WTC11 (cell line): ENCODE data around the gene NCOA1. TPM values are rescaled to one million over a fixed set of nuclear protein-coding genes. Genes with fewer than 3 reads are reported as not detected.

Experiments
- ATAC-seq: fragments of 200-7000 bp; cut with Tn5 transposase; 2 replicates; pipeline ENCODE4 v1.10.0; 2021; ENCODE audit warnings: mild to moderate bottlenecking, moderate library complexity
- CTCF ChIA-PET: fragments of 300-600 bp; sonication (Branson Sonifier 250); formaldehyde crosslinking; loops from one replicate; lab custom pipeline; 2021; ENCODE audit warnings: antibody characterized with exemption; lab: Charles Lee
- POLR2A ChIA-PET: fragments of 350-600 bp; sonication (Branson Sonifier 250); formaldehyde crosslinking; loops from one replicate; lab custom pipeline; 2021; ENCODE audit warnings: antibody characterized with exemption; lab: Charles Lee
- DNase-seq: peaks from one replicate; pipeline ENCODE4 v3.0.0; 2021; ENCODE audit warnings: low spot score
- H3K27ac Mint-ChIP-seq: 2 replicates; pipeline ENCODE4 v1.8.0; 2021; ENCODE audit warnings: mixed read lengths
- H3K27me3 Mint-ChIP-seq: 2 replicates; pipeline ENCODE4 v1.8.0; 2021; ENCODE audit warnings: low read depth, mild to moderate bottlenecking, moderate library complexity, mixed read lengths
- H3K36me3 Mint-ChIP-seq: 2 replicates; pipeline ENCODE4 v1.8.0; 2021; ENCODE audit warnings: mixed read lengths
- H3K4me1 Mint-ChIP-seq: 2 replicates; pipeline ENCODE4 v1.8.0; 2022; ENCODE audit warnings: mixed read lengths
- H3K4me3 Mint-ChIP-seq: 2 replicates; pipeline ENCODE4 v1.8.0; 2021; ENCODE audit warnings: mild to moderate bottlenecking, moderate library complexity, mixed read lengths
- H3K9me3 Mint-ChIP-seq: 2 replicates; pipeline ENCODE4 v1.8.0; 2021; ENCODE audit warnings: mixed read lengths
- E2F4 ChIP-seq: sonication (generic); formaldehyde crosslinking; IDR thresholded peaks from 2 replicates; pipeline ENCODE4 v1.8.1; 2022; ENCODE audit warnings: low read depth, mild to moderate bottlenecking, moderate library complexity, missing genetic modification reagents, borderline replicate concordance
- ETV6 ChIP-seq: sonication (generic); formaldehyde crosslinking; IDR thresholded peaks from 2 replicates; pipeline ENCODE4 v1.8.1; 2022; ENCODE audit warnings: mild to moderate bottlenecking, missing genetic modification reagents
- FOXK1 ChIP-seq: sonication (generic); formaldehyde crosslinking; IDR thresholded peaks from 2 replicates; pipeline ENCODE4 v1.8.0; 2022; ENCODE audit warnings: mild to moderate bottlenecking, moderate library complexity, missing genetic modification reagents
- FOXP1 ChIP-seq: sonication (generic); formaldehyde crosslinking; IDR thresholded peaks from 2 replicates; pipeline ENCODE4 v1.8.0; 2022; ENCODE audit warnings: missing genetic modification reagents, mild to moderate bottlenecking, moderate library complexity, borderline replicate concordance
- NFYB ChIP-seq: sonication (generic); formaldehyde crosslinking; conservative IDR thresholded peaks from 2 replicates; pipeline ENCODE4 v1.8.0; 2022; ENCODE audit warnings: low read depth, missing genetic modification reagents
- NR2C2 ChIP-seq: sonication (generic); formaldehyde crosslinking; IDR thresholded peaks from 2 replicates; pipeline ENCODE4 v1.8.0; 2022; ENCODE audit warnings: mild to moderate bottlenecking, missing genetic modification reagents
- NR3C1 ChIP-seq: sonication (generic); formaldehyde crosslinking; conservative IDR thresholded peaks from 2 replicates; pipeline ENCODE4 v1.8.1; 2023; ENCODE audit warnings: low read depth, mild to moderate bottlenecking, missing genetic modification reagents
- OVOL2 ChIP-seq: fragments of 250-450 bp; sonication (Bioruptor Pico); IDR thresholded peaks from 2 replicates; pipeline ENCODE4 v1.9.0; 2021; ENCODE audit warnings: mild to moderate bottlenecking, borderline replicate concordance
- RORB ChIP-seq: fragments of 250-450 bp; sonication (Bioruptor Pico); IDR thresholded peaks from 2 replicates; pipeline ENCODE4 v1.9.0; 2021; ENCODE audit warnings: mild to moderate bottlenecking
- SMAD3 ChIP-seq: sonication (generic); formaldehyde crosslinking; IDR thresholded peaks from 2 replicates; pipeline ENCODE4 v1.8.0; 2022; ENCODE audit warnings: missing genetic modification reagents, mild to moderate bottlenecking, borderline replicate concordance
- TEAD1 ChIP-seq: sonication (generic); formaldehyde crosslinking; IDR thresholded peaks from 2 replicates; pipeline ENCODE4 v1.8.0; 2022; ENCODE audit warnings: mild to moderate bottlenecking, missing genetic modification reagents
- USF1 ChIP-seq: sonication (generic); formaldehyde crosslinking; IDR thresholded peaks from 2 replicates; pipeline ENCODE4 v1.8.0; 2022; ENCODE audit warnings: mild to moderate bottlenecking, missing genetic modification reagents
- ZNF232 ChIP-seq: sonication (generic); formaldehyde crosslinking; IDR thresholded peaks from 2 replicates; pipeline ENCODE4 v1.8.0; 2022; ENCODE audit warnings: mild to moderate bottlenecking, missing genetic modification reagents
- ZNF423 ChIP-seq: fragments of 250-450 bp; sonication (Bioruptor Pico); IDR thresholded peaks from 2 replicates; pipeline ENCODE4 v2.1.2; 2022; ENCODE audit warnings: mild to moderate bottlenecking, moderate library complexity
- ZNF671 ChIP-seq: fragments of 250-450 bp; sonication (Bioruptor Pico); IDR thresholded peaks from 2 replicates; pipeline ENCODE4 v1.8.0; 2021; ENCODE audit warnings: mild to moderate bottlenecking
- total RNA-seq: library from RNA; stranded (reverse); gene quantifications from 3 replicates; pipeline ENCODE4 v1.2.3, GENCODE V29; 2021
- TF ChIP-seq, protein P1 (sequence below): sonication (generic); formaldehyde crosslinking; IDR thresholded peaks from 2 replicates; pipeline ENCODE4 v1.8.0; 2023; ENCODE audit warnings: missing genetic modification reagents
- TF ChIP-seq, protein P2 (sequence below): sonication (generic); formaldehyde crosslinking; IDR thresholded peaks from 2 replicates; pipeline ENCODE4 v1.8.1; 2023; ENCODE audit warnings: mild to moderate bottlenecking, missing genetic modification reagents, borderline replicate concordance
- TF ChIP-seq, protein P3 (sequence below): sonication (generic); formaldehyde crosslinking; IDR thresholded peaks from 2 replicates; pipeline ENCODE4 v1.8.1; 2022; ENCODE audit warnings: missing genetic modification reagents, borderline replicate concordance
- TF ChIP-seq, protein P4 (sequence below): sonication (generic); formaldehyde crosslinking; IDR thresholded peaks from 2 replicates; pipeline ENCODE4 v1.8.1; 2022; ENCODE audit warnings: mild to moderate bottlenecking, moderate library complexity, missing genetic modification reagents
- TF ChIP-seq, protein P5 (sequence below): sonication (generic); formaldehyde crosslinking; IDR thresholded peaks from 2 replicates; pipeline ENCODE4 v1.8.0; 2023; ENCODE audit warnings: mild to moderate bottlenecking, missing genetic modification reagents

Gene NCOA1
- total RNA-seq, 1 experiment from 2014 or later = 16.9 TPM

DNA sequence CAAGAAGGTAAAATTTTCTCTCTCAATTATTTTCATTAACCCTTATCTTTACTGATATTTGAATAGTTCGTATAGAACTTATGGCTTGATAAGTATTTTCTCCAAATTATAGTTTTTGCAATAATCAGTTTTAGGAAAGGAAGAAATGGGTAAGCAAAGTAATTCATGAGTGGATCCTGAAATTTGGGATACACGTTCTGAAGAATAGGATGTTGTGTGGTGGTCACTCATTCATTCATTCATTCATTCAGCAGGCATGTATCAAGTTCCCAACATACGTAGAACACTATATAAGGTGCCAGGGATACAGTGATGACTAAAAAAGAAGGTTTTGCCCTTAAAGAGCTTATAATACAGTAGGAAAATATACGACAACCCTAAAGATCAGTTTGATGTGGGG is 206.7 kb downstream of the NCOA1 start:
- no peaks in the 10 kb centered on the region for H3K9me3 Mint-ChIP-seq
- POLR2A ChIA-PET = no interaction called here
- peaks cover 3% of the 10 kb centered on the region for H3K4me1 Mint-ChIP-seq

More for the DNA sequence above, 206.7 kb downstream of the NCOA1 start:
- CTCF ChIA-PET = no interaction called here
- TF ChIP-seq, protein P1, sequence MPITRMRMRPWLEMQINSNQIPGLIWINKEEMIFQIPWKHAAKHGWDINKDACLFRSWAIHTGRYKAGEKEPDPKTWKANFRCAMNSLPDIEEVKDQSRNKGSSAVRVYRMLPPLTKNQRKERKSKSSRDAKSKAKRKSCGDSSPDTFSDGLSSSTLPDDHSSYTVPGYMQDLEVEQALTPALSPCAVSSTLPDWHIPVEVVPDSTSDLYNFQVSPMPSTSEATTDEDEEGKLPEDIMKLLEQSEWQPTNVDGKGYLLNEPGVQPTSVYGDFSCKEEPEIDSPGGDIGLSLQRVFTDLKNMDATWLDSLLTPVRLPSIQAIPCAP (CRISPR knock-in tag) = no peak
- TF ChIP-seq NFYB (no peak), ZNF671 (no peak), FOXP1 (CRISPR knock-in tag) (no peak), ZNF232 (CRISPR knock-in tag) (no peak), TEAD1 (no peak), USF1 (CRISPR knock-in tag) (no peak), FOXK1 (no peak), ZNF423 (CRISPR knock-in tag) (no peak), E2F4 (CRISPR knock-in tag) (no peak), NR3C1 (no peak), RORB (CRISPR knock-in tag) (no peak), SMAD3 (no peak), NR2C2 (CRISPR knock-in tag) (no peak), OVOL2 (CRISPR knock-in tag) (no peak), ETV6 (CRISPR knock-in tag) (no peak)
- TF ChIP-seq, protein P2, sequence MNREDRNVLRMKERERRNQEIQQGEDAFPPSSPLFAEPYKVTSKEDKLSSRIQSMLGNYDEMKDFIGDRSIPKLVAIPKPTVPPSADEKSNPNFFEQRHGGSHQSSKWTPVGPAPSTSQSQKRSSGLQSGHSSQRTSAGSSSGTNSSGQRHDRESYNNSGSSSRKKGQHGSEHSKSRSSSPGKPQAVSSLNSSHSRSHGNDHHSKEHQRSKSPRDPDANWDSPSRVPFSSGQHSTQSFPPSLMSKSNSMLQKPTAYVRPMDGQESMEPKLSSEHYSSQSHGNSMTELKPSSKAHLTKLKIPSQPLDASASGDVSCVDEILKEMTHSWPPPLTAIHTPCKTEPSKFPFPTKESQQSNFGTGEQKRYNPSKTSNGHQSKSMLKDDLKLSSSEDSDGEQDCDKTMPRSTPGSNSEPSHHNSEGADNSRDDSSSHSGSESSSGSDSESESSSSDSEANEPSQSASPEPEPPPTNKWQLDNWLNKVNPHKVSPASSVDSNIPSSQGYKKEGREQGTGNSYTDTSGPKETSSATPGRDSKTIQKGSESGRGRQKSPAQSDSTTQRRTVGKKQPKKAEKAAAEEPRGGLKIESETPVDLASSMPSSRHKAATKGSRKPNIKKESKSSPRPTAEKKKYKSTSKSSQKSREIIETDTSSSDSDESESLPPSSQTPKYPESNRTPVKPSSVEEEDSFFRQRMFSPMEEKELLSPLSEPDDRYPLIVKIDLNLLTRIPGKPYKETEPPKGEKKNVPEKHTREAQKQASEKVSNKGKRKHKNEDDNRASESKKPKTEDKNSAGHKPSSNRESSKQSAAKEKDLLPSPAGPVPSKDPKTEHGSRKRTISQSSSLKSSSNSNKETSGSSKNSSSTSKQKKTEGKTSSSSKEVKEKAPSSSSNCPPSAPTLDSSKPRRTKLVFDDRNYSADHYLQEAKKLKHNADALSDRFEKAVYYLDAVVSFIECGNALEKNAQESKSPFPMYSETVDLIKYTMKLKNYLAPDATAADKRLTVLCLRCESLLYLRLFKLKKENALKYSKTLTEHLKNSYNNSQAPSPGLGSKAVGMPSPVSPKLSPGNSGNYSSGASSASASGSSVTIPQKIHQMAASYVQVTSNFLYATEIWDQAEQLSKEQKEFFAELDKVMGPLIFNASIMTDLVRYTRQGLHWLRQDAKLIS (CRISPR knock-in tag) = no peak
- TF ChIP-seq, protein P3, sequence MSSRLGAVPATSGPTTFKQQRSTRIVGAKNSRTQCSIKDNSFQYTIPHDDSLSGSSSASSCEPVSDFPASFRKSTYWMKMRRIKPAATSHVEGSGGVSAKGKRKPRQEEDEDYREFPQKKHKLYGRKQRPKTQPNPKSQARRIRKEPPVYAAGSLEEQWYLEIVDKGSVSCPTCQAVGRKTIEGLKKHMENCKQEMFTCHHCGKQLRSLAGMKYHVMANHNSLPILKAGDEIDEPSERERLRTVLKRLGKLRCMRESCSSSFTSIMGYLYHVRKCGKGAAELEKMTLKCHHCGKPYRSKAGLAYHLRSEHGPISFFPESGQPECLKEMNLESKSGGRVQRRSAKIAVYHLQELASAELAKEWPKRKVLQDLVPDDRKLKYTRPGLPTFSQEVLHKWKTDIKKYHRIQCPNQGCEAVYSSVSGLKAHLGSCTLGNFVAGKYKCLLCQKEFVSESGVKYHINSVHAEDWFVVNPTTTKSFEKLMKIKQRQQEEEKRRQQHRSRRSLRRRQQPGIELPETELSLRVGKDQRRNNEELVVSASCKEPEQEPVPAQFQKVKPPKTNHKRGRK (CRISPR knock-in tag) = no peak
- TF ChIP-seq, protein P4, sequence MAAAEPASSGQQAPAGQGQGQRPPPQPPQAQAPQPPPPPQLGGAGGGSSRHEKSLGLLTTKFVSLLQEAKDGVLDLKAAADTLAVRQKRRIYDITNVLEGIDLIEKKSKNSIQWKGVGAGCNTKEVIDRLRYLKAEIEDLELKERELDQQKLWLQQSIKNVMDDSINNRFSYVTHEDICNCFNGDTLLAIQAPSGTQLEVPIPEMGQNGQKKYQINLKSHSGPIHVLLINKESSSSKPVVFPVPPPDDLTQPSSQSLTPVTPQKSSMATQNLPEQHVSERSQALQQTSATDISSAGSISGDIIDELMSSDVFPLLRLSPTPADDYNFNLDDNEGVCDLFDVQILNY (CRISPR knock-in tag) = no peak
- TF ChIP-seq, protein P5, sequence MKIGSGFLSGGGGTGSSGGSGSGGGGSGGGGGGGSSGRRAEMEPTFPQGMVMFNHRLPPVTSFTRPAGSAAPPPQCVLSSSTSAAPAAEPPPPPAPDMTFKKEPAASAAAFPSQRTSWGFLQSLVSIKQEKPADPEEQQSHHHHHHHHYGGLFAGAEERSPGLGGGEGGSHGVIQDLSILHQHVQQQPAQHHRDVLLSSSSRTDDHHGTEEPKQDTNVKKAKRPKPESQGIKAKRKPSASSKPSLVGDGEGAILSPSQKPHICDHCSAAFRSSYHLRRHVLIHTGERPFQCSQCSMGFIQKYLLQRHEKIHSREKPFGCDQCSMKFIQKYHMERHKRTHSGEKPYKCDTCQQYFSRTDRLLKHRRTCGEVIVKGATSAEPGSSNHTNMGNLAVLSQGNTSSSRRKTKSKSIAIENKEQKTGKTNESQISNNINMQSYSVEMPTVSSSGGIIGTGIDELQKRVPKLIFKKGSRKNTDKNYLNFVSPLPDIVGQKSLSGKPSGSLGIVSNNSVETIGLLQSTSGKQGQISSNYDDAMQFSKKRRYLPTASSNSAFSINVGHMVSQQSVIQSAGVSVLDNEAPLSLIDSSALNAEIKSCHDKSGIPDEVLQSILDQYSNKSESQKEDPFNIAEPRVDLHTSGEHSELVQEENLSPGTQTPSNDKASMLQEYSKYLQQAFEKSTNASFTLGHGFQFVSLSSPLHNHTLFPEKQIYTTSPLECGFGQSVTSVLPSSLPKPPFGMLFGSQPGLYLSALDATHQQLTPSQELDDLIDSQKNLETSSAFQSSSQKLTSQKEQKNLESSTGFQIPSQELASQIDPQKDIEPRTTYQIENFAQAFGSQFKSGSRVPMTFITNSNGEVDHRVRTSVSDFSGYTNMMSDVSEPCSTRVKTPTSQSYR (CRISPR knock-in tag) = no peak
- DNase-seq = no peak
- Mint-ChIP-seq H3K27me3 (no peaks in the 10 kb centered on the region), H3K36me3 (no peaks in the 10 kb centered on the region), H3K27ac (no peak overlapping the region), H3K4me3 (no peak overlapping the region)
- ATAC-seq = no peak
